CD14-positive monocyte (primary cell): ENCODE results near the gene AMZ1. TPM values are rescaled to one million over a fixed set of nuclear protein-coding genes. Genes with fewer than 3 reads are reported as not detected.
"Not testable (repeated sequence)": the region's sequence is repeated elsewhere in the genome, so short reads cannot be mapped to it uniquely, and the experiment has no call there.

Experiments
- DNase-seq, 3 donors: peaks; one replicate each; pipeline ENCODE4 v3.0.0-alpha.2; 2011 to 2022
- H2AFZ ChIP-seq: 2 replicates; pipeline ENCODE4 v1.6.0; 2012; ENCODE audit warnings: mild to moderate bottlenecking, low read depth, low read length, inconsistent platforms; ENCODE audit not compliant: insufficient read depth, poor library complexity, severe bottlenecking
- H3K27ac ChIP-seq, 2 donors: 1 replicate in 1 of 2; 2 replicates in 1 of 2; pipeline ENCODE4 v1.5.1; 2012 to 2013; ENCODE audit warnings: low read length in 2 of 2, control low read depth in 1 of 2, inconsistent platforms in 1 of 2, low read depth in 1 of 2, mild to moderate bottlenecking in 1 of 2
- H3K27me3 ChIP-seq, 2 donors: one replicate each; pipeline versions ENCODE4 v1.6.0 to v1.6.1; 2011 to 2013; ENCODE audit warnings: low read length in 2 of 2; ENCODE audit not compliant: control insufficient read depth in 2 of 2, insufficient read depth in 2 of 2
- H3K36me3 ChIP-seq, 2 donors: replicated peaks in 1 of 2; 1 replicate in 1 of 2; 2 replicates in 1 of 2; pipeline versions ENCODE4 v1.5.1 to v1.6.1; 2012 to 2013; ENCODE audit warnings: low read length in 2 of 2, control low read depth in 1 of 2, inconsistent platforms in 1 of 2, mild to moderate bottlenecking in 1 of 2; ENCODE audit not compliant: insufficient read depth in 2 of 2, control insufficient read depth in 1 of 2
- H3K4me1 ChIP-seq, 2 donors: 1 replicate in 1 of 2; 2 replicates in 1 of 2; pipeline versions ENCODE4 v1.5.1 to v1.6.1; 2012 to 2013; ENCODE audit warnings: low read length in 2 of 2, control low read depth in 1 of 2, inconsistent platforms in 1 of 2, mild to moderate bottlenecking in 1 of 2, moderate library complexity in 1 of 2; ENCODE audit not compliant: insufficient read depth in 2 of 2, control insufficient read depth in 1 of 2
- H3K4me2 ChIP-seq: replicated peaks from 2 replicates; pipeline ENCODE3; 2012; ENCODE audit warnings: low read length, moderate library complexity, mild to moderate bottlenecking; ENCODE audit not compliant: poor library complexity, severe bottlenecking; ENCODE audit errors: extremely low read depth
- H3K4me3 ChIP-seq, 3 experiments: fragments of 200-600 bp in 1 of 3; sonication (generic) in 1 of 3; replicated peaks in 1 of 3; 1 replicate in 2 of 3; 2 replicates in 1 of 3; pipeline ENCODE4 v1.5.1; 2011 to 2013; ENCODE audit warnings: low read length in 3 of 3, mild to moderate bottlenecking in 3 of 3, control low read depth in 2 of 3, low read depth in 2 of 3, inconsistent platforms in 1 of 3, moderate library complexity in 1 of 3
- H3K79me2 ChIP-seq: 2 replicates; pipeline ENCODE4 v1.6.0; 2012; ENCODE audit warnings: mild to moderate bottlenecking, control low read depth, inconsistent platforms, low read length, moderate library complexity; ENCODE audit not compliant: insufficient read depth
- H3K9ac ChIP-seq: 2 replicates; pipeline ENCODE4 v1.6.0; 2017; ENCODE audit warnings: low read length, mild to moderate bottlenecking; ENCODE audit not compliant: insufficient read depth, poor library complexity, severe bottlenecking
- H3K9me3 ChIP-seq, 2 donors: replicated peaks in 1 of 2; 1 replicate in 1 of 2; 2 replicates in 1 of 2; pipeline versions ENCODE4 v1.5.1 to v1.6.1; 2012 to 2013; ENCODE audit warnings: low read length in 2 of 2, control low read depth in 1 of 2; ENCODE audit not compliant: control insufficient read depth in 1 of 2, insufficient read depth in 1 of 2
- H4K20me1 ChIP-seq: 2 replicates; pipeline ENCODE4 v1.6.0; 2012; ENCODE audit warnings: mild to moderate bottlenecking, low read length, control low read depth, moderate library complexity; ENCODE audit not compliant: insufficient read depth
- H3K27ac Mint-ChIP-seq, 7 donors: one replicate each; pipeline ENCODE4 v1.8.0; 2020; ENCODE audit warnings: mild to moderate bottlenecking in 7 of 7, mixed read lengths in 7 of 7, moderate library complexity in 6 of 7, inconsistent platforms in 2 of 7
- H3K27me3 Mint-ChIP-seq, 3 donors: one replicate each; pipeline ENCODE4 v1.8.0; 2021 to 2022; ENCODE audit warnings: low read depth in 3 of 3, mild to moderate bottlenecking in 3 of 3, mixed read lengths in 3 of 3, moderate library complexity in 3 of 3, inconsistent platforms in 1 of 3
- H3K36me3 Mint-ChIP-seq, 2 donors: one replicate each; pipeline ENCODE4 v1.8.0; 2020; ENCODE audit warnings: mixed read lengths in 2 of 2, inconsistent platforms in 1 of 2, mild to moderate bottlenecking in 1 of 2
- H3K4me1 Mint-ChIP-seq: one replicate; pipeline ENCODE4 v1.8.0; 2020; ENCODE audit warnings: mild to moderate bottlenecking, mixed read lengths
- H3K4me3 Mint-ChIP-seq, 2 donors: one replicate each; pipeline ENCODE4 v1.8.0; 2020; ENCODE audit warnings: mild to moderate bottlenecking in 2 of 2, mixed read lengths in 2 of 2, moderate library complexity in 1 of 2
- H3K9me3 Mint-ChIP-seq, 7 donors: one replicate each; pipeline ENCODE4 v1.8.0; 2020 to 2022; ENCODE audit warnings: mixed read lengths in 7 of 7, mild to moderate bottlenecking in 6 of 7, moderate library complexity in 6 of 7, inconsistent platforms in 2 of 7
- WGBS: methylation state at CpG from one replicate; pipeline ENCODE4 v1.1.5; 2013; ENCODE audit warnings: missing lambda C conversion rate; ENCODE audit not compliant: insufficient coverage; 5-methylcytosine and 5-hydroxymethylcytosine counted together
- intact Hi-C, 2 donors: fragments of 100-400 bp; cut with micrococcal nuclease; formaldehyde crosslinking; loops; one replicate each; pipeline versions ENCODE4 v1.15.0 to v1.15.1; 2023
- polyA plus RNA-seq, 3 donors: library from polyadenylated mRNA; depleted of rRNA in 1 of 3; unstranded in 2 of 3; stranded (reverse) in 1 of 3; fragments of 300-500 nt in 2 of 3; fragments of >200 nt in 1 of 3; fragmentation: Illumina TruSeq in 2 of 3; gene quantifications; 1 replicate in 2 of 3; 2 replicates in 1 of 3; pipeline ENCODE4 v1.2.3, GENCODE V29; 2012 to 2021

The AMZ1 gene
- polyA plus RNA-seq, 3 donors, result 0.09 to 0.25 (median 0.14) TPM

- H3K9ac ChIP-seq, H3K36me3 ChIP-seq, H3K4me2 ChIP-seq, H3K4me1 ChIP-seq, H2AFZ ChIP-seq, H3K4me3 Mint-ChIP-seq, H4K20me1 ChIP-seq, H3K27me3 ChIP-seq, H3K79me2 ChIP-seq, H3K27ac ChIP-seq, H3K9me3 ChIP-seq, H3K4me3 ChIP-seq, intact Hi-C loops, DNase-seq, H3K36me3 Mint-ChIP-seq, H3K4me1 Mint-ChIP-seq: not testable (repeated sequence)
- Mint-ChIP-seq H3K9me3 (peaks cover 3 to 17% (median 7%) of the 10 kb centered on the region in 7 donors), H3K27ac (peak overlapping the region in 2 of 7 donors; percentile 28 to 40), H3K27me3 (peaks cover 8 to 28% (median 16%) of the 10 kb centered on the region in 3 donors)
- 83% methylated on average over 5 of the region's 15 CpGs for WGBS
These were observed 9.5 kb upstream of the AMZ1 start for GRCh38 chr7:2678454-2678853.

- not testable (repeated sequence) for H3K79me2 ChIP-seq, H3K27me3 ChIP-seq, H3K4me2 ChIP-seq, H3K9me3 ChIP-seq, H3K36me3 ChIP-seq, H3K4me3 ChIP-seq, H3K36me3 Mint-ChIP-seq, H3K4me1 Mint-ChIP-seq, H3K27ac ChIP-seq, H3K9ac ChIP-seq, H4K20me1 ChIP-seq, H3K4me1 ChIP-seq, H2AFZ ChIP-seq, DNase-seq
- Mint-ChIP-seq H3K4me3 (peak overlapping the region in 1 of 2 donors; percentile 26), H3K27ac (peak overlapping the region in 2 of 7 donors; percentile 10 to 12), H3K9me3 (peaks cover 2 to 13% (median 5%) of the 10 kb centered on the region in 7 donors), H3K27me3 (peaks cover 5 to 33% (median 16%) of the 10 kb centered on the region in 3 donors)
- 88% methylated on average over 29 of the region's 64 CpGs for WGBS
- intact Hi-C loops, result loop anchor here (5.0 kb wide), 1 partner anchor 227 kb away; no protein-coding TSS in a partner anchor
These were observed 8.6 kb upstream of the AMZ1 start for GRCh38 chr7:2679135-2680127.
